Neural crest cell (in vitro differentiated cells): Measurements from ENCODE around the gene POU2AF2. TPM values are rescaled to one million over a fixed set of nuclear protein-coding genes. Genes with fewer than 3 reads are reported as not detected.
"Not testable (repeated sequence)": the region's sequence is repeated elsewhere in the genome, so short reads cannot be mapped to it uniquely, and the experiment has no call there.

ENCODE experiments used
- DNase-seq: peaks from one replicate; pipeline ENCODE4 v3.0.0; 2021; ENCODE audit warnings: low read depth, mixed read lengths, low spot score
- H3K27ac Mint-ChIP-seq: one replicate; pipeline ENCODE4 v1.8.0; 2021; ENCODE audit warnings: mild to moderate bottlenecking, mixed read lengths; ENCODE audit not compliant: unreplicated experiment
- H3K27me3 Mint-ChIP-seq: 2 replicates; pipeline ENCODE4 v1.8.0; 2021; ENCODE audit warnings: low read depth, mild to moderate bottlenecking, mixed read lengths
- H3K36me3 Mint-ChIP-seq: 2 replicates; pipeline ENCODE4 v1.8.0; 2021; ENCODE audit warnings: low read depth, mild to moderate bottlenecking, mixed read lengths
- H3K4me1 Mint-ChIP-seq: 2 replicates; pipeline ENCODE4 v1.8.0; 2021; ENCODE audit warnings: mixed read lengths
- H3K4me3 Mint-ChIP-seq: one replicate; pipeline ENCODE4 v1.8.0; 2021; ENCODE audit warnings: mild to moderate bottlenecking, mixed read lengths
- H3K9me3 Mint-ChIP-seq: 2 replicates; pipeline ENCODE4 v1.8.0; 2021; ENCODE audit warnings: mixed read lengths
- total RNA-seq: library from RNA; stranded (reverse); gene quantifications from 2 replicates; pipeline ENCODE4 v1.2.1, GENCODE V29; 2021
- TF ChIP-seq, protein P1 (sequence below): fragments of 200-600 bp; sonication (generic); conservative IDR thresholded peaks from 2 replicates; pipeline ENCODE4 v1.5.0; 2021; ENCODE audit warnings: antibody characterized with exemption, mild to moderate bottlenecking

The POU2AF2 gene
- total RNA-seq, 1 donor from 2014 or later = not detected

DNA sequence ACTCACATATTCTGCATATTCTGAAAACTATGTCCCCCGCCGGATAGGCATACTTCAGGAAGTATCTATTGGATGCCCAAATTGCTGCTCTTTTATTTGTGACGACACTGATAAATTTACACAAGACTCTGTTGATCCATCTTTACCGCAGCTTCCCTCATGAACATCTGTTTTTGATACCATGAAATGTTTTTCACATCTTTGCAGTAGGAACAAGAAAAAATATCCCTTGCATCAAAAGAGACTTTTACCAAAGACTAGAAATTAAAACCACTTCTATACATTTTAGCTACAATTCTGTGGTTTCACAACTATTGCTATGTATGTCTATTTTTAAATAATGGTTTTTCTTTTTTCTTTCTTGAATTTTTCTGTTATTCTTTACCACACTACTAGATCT, 15.3 kb downstream of the POU2AF2 start:
- TF ChIP-seq, protein P1, sequence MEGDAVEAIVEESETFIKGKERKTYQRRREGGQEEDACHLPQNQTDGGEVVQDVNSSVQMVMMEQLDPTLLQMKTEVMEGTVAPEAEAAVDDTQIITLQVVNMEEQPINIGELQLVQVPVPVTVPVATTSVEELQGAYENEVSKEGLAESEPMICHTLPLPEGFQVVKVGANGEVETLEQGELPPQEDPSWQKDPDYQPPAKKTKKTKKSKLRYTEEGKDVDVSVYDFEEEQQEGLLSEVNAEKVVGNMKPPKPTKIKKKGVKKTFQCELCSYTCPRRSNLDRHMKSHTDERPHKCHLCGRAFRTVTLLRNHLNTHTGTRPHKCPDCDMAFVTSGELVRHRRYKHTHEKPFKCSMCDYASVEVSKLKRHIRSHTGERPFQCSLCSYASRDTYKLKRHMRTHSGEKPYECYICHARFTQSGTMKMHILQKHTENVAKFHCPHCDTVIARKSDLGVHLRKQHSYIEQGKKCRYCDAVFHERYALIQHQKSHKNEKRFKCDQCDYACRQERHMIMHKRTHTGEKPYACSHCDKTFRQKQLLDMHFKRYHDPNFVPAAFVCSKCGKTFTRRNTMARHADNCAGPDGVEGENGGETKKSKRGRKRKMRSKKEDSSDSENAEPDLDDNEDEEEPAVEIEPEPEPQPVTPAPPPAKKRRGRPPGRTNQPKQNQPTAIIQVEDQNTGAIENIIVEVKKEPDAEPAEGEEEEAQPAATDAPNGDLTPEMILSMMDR = no peak
- H3K9me3 Mint-ChIP-seq = peaks cover 4% of the 10 kb centered on the region
- no peak overlapping the region for H3K27ac Mint-ChIP-seq
- peaks cover 8% of the 10 kb centered on the region for H3K27me3 Mint-ChIP-seq
- H3K4me3 Mint-ChIP-seq = no peak overlapping the region
- H3K4me1 Mint-ChIP-seq = no peaks in the 10 kb centered on the region
- DNase-seq = no peak
- H3K36me3 Mint-ChIP-seq = no peaks in the 10 kb centered on the region

DNA sequence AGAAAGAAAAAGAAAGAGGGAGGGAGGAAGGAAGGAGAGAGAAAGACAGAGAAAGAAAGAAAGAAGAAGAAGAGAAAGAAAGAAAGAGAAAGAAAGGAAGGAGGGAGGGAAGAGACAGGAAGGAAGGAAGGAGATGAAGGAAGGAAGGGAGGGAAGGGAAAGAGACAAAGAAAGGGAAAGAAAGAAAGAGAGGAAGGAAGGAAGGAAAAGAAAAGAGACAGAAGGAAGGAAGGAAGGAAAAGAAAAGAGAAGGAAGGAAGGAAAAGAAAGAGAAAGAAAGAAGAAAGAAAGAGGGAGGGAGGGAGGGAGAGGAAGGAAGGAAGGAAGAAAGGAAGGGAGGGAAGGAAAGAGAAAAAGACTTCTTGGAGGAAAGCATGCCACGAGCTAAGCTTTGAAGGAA, 19.1 kb downstream of the POU2AF2 start:
- H3K4me3 Mint-ChIP-seq = no peak overlapping the region
- H3K27me3 Mint-ChIP-seq = peaks cover 6% of the 10 kb centered on the region
- H3K9me3 Mint-ChIP-seq = peaks cover 2% of the 10 kb centered on the region
- no peak overlapping the region for H3K27ac Mint-ChIP-seq
- no peaks in the 10 kb centered on the region for H3K36me3 Mint-ChIP-seq
- TF ChIP-seq, protein P1 = no peak
- peaks cover 4% of the 10 kb centered on the region for H3K4me1 Mint-ChIP-seq
- DNase-seq = no peak

DNA sequence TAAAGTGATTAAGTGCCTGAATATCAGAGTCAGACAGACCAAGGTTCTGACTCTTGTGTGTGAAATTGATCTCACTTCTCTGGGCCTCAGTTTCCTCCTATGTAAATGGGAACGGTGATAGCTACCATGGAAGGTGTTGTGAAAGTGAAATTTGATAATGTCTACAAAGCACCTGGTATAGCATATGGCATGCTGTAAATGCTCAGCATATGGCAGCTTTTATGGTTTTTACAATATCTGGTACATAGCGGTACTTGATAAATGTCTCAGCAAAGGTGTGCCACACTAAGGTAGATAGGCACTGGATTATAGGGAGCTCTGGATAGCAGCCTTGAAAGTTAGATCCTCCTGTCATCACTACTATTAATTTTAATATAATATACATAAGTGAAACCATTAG, 19.9 kb downstream of the POU2AF2 start:
- H3K4me1 Mint-ChIP-seq = peaks cover 4% of the 10 kb centered on the region
- H3K4me3 Mint-ChIP-seq = no peak overlapping the region
- DNase-seq = no peak
- H3K36me3 Mint-ChIP-seq = no peaks in the 10 kb centered on the region
- TF ChIP-seq, protein P1 = no peak
- H3K27ac Mint-ChIP-seq = no peak overlapping the region
- no peaks in the 10 kb centered on the region for H3K9me3 Mint-ChIP-seq
- H3K27me3 Mint-ChIP-seq = peaks cover 6% of the 10 kb centered on the region

DNA sequence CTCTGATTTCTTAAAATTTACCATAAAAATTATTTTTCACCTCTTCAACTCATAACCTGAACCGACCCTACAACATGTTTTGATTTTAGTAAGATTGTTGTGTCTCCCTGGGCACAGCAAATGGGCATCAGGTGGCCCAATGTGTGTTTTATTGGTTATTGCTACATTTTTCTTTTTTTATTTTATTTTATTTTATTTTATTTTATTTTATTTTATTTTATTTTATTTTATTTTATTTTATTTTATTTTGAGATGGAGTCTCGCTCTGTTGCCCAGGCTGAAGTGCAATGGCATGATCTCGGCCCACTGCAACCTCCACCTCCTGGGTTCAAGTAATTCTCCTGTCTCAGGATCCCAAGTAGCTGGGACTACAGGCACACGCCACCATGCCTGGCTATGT, 22.8 kb downstream of the POU2AF2 start:
- H3K4me3 Mint-ChIP-seq, H3K4me1 Mint-ChIP-seq, H3K9me3 Mint-ChIP-seq, DNase-seq, H3K36me3 Mint-ChIP-seq, H3K27ac Mint-ChIP-seq: not testable (repeated sequence)
- H3K27me3 Mint-ChIP-seq = peaks cover 17% of the 10 kb centered on the region

DNA sequence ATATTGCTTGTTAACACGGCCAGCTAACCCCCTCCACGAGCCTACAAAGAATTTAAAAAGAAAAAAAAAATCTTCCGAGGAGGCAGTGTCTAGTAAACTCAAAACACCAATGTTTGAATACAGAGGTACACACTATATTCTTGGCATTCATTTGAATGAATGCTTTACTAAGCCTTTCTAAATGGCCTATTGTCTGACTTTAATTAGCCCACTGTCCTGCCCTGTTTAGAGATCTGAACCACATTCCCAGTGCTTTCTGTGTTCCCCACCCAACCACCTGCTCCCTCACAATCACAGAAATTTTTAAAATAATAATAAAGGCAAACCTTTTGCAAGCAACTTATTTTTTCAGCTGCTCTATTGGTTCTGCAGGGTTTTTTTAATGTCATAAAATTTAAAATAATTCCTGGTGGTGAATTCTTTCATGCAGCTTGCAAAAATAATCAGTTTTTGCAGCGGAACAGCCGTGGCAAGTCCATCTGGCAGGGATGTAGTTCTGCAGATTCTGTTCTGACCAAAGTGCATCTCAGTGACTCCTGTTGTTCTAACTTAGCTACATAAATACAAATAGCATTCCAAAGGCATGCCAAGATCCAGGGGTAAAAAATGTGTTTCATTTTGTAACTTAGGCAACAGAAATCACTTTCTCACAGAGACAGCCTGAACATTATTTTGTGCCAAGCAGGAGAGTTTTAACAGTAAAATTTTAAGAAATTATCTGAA, 23.8 kb downstream of the POU2AF2 start:
- Mint-ChIP-seq H3K27me3 (peaks cover 17% of the 10 kb centered on the region), H3K36me3 (no peaks in the 10 kb centered on the region), H3K27ac (no peak overlapping the region), H3K9me3 (no peaks in the 10 kb centered on the region), H3K4me1 (peaks cover 4% of the 10 kb centered on the region), H3K4me3 (no peak overlapping the region)
- no peak for DNase-seq
- TF ChIP-seq, protein P1 = no peak

DNA sequence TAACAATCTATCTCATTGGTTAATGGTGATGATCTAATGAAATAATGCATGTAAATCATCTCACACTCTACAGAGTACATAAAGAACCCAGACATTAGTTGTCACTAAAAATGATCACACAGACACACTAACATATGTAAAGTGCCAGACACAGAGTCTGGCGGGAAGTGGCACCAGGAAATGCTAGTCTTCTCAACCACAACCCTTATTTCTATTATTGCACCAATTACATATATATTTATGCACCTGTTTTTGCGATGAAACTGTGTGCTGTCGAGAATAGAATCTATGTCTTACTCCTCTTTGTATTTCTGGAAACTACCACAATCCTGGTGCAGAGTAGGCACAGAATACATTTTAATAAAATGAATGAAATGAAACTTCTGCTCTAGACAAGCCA, 26.9 kb downstream of the POU2AF2 start:
- TF ChIP-seq, protein P1 = no peak
- no peak overlapping the region for H3K27ac Mint-ChIP-seq
- peaks cover 4% of the 10 kb centered on the region for H3K4me1 Mint-ChIP-seq
- H3K36me3 Mint-ChIP-seq = no peaks in the 10 kb centered on the region
- DNase-seq = no peak
- H3K27me3 Mint-ChIP-seq = peaks cover 16% of the 10 kb centered on the region
- H3K9me3 Mint-ChIP-seq = no peaks in the 10 kb centered on the region
- no peak overlapping the region for H3K4me3 Mint-ChIP-seq
